ENCODE measurements around the gene CBY2.
"Not testable (repeated sequence)": the region's sequence is repeated elsewhere in the genome, so short reads cannot be mapped to it uniquely, and the experiment has no call there.

CBY2 gene

DNA sequence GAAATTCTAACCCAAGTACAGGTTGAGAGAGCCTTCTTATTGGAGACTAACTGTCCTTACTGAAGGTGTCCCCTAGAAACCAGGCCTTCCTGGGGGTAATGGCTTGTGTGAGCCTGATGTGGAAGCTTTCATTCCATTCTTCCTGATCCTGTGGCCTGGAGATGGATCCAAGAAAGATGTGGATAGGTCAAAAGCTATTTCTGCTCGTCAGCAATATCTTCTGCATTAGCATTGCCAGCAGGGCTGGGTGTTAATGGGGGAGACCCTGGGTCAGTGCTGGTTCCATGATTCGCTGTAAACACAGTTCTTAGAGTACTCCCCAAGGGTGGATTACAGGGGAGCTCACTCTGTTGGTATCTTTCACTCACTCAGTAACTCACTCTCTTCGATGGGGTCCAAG lies 42.9 kb downstream of the CBY2 start:
- DNase-seq: no peak
- no peak for TF ChIP-seq POLR2A (IDR thresholded peaks at IDR 0.05; ENCODE audit: low read length)
- TF ChIP-seq GATA1 (IDR thresholded peaks at IDR 0.05; ENCODE audit: low read depth, low read length): no peak

DNA sequence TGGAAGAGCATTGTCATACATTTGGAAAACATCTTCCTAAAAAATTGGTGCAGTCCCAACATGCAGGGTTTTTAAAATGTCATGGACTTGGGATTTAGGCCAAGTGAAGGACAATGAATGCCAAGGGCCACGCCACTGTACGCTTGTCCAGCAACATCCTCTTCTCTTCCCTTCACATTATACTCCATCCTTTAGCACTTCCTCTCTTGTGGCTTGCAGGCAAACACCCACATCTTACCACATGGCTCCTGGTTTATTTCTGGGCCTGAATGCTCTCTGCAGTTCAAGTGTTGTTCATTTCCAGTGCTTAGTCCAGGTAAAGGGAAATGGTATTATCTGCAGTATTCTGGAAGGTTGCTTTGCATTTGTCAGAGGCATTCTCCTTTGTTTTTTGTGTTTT lies 45.0 kb downstream of the CBY2 start:
- TF ChIP-seq GATA1 (IDR thresholded peaks at IDR 0.05; ENCODE audit: low read depth, low read length) (no peak), POLR2A (IDR thresholded peaks at IDR 0.05; ENCODE audit: low read length) (no peak)
- DNase-seq: no peak

DNA sequence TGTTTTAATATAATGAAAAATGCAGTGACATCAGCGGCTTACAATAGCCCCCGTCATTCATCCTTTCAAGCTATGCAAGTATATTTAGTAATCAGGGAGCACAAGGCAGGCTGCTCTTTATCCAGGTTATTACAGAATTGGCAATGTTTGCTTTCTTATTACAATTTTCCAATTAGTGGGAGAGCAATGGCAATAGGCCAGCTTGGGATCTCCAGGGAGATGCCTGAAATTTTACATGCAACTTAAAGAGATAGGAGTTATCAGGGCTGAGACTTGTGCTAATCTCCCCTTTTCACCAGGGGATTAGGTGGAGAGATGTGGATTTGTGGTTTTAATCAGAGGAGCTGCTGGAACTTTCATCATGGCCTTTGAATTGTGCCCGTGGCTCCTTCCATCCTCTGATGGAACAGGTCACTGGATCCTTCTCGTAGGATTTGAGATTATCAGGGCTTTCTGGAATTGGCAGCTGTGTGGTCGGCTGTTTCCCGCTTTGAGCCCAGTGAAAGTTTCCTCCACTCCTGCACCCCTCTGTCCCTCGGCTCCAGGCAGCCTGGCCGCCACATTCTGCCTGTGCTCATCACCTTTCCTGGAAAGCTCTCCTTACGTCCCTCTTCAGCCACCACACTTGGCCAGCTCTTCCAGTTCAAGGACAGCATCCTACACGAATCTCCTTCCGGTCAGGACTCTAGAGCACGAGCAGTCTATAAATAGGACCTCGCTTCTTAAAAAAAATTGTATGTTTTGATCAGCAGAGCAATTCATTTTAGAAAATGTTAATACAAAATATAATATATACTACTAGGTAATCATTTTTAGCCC lies 47.0 kb downstream of the CBY2 start:
- DNase-seq: no peak
- TF ChIP-seq GATA1 (IDR thresholded peaks at IDR 0.05; ENCODE audit: low read depth, low read length) (no peak), POLR2A (IDR thresholded peaks at IDR 0.05; ENCODE audit: low read length) (no peak)

DNA sequence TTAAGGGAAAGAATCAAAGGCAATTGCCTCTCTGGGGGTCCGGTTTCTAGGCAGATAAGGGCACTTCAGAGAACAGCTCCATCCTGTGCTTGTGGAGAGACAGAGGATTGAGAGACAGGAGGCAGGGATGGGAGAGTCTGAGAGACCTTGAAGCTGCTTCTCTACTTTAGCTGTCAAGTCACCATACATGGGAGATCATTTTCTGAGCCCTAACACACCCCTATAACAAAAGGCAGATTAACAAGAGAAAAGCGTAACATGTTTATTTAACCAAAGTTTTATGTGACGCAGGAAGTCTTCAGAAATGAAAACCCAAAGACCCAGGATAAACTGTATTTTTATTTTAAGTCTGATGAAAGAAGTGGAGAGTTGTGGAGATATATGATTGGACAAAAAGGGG lies 48.4 kb downstream of the CBY2 start:
- TF ChIP-seq POLR2A (IDR thresholded peaks at IDR 0.05; ENCODE audit: low read length) (no peak), GATA1 (IDR thresholded peaks at IDR 0.05; ENCODE audit: low read depth, low read length) (no peak)
- no peak for DNase-seq

DNA sequence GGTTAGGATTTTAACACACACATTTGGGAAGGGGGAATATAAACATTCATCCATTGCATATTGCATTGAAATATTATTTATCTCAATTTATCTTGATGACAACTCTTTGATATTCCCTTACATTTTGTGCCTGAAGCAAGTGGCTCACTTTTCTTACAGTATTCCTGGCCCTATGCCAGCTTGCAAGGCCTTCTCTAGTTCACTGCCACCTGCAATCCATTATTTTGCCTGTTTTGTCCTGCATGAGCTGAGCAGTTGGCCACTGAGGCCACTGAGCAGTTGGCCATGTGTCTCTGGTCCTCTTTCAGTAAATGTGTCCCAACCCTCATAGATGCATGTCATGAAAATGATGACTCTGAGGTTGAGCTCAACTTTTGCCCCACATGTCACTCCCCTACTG lies 49.8 kb downstream of the CBY2 start:
- DNase-seq: no peak
- no peak for TF ChIP-seq GATA1 (IDR thresholded peaks at IDR 0.05; ENCODE audit: low read depth, low read length)
- no peak for TF ChIP-seq POLR2A (IDR thresholded peaks at IDR 0.05; ENCODE audit: low read length)

DNA sequence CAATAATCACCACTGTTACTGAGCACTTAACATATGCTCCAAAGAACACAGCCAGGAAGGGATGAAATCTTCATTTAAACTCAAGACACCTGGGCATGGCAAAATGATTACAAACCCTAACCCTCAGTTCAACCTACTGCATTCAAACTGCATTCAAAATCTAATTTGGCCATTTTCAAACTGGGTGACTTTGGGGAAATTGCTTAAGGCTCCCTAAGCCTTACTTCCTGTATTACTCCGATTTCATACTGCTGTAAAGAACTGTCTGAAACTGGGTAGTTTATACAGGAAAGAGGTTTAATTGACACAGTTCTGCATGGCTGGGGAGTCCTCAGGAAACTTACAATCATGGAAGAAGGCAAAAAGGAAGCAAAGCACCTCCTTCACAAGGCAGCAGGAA lies 50.4 kb downstream of the CBY2 start:
- DNase-seq: no peak
- TF ChIP-seq GATA1 (IDR thresholded peaks at IDR 0.05; ENCODE audit: low read depth, low read length) (no peak), POLR2A (IDR thresholded peaks at IDR 0.05; ENCODE audit: low read length) (no peak)

DNA sequence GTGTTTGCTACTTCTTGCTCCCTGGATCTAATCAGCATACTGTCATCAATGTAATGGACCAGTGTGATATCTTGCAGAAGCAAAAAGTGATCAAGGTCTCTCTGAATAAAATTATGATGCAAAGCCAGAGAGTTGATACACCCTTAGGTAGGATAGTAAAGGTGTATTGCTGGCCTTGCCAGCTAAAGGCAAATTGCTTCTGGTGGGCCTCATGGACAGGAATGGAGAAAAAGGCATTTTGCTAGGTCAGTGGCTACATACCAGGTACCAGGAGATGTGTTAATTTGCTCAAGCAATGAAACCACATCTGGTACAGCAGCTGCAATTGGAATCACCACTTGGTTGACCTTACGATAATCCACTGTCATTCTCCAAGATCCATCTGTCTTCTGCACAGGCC lies 54.4 kb downstream of the CBY2 start:
- DNase-seq: not testable (repeated sequence)

DNA sequence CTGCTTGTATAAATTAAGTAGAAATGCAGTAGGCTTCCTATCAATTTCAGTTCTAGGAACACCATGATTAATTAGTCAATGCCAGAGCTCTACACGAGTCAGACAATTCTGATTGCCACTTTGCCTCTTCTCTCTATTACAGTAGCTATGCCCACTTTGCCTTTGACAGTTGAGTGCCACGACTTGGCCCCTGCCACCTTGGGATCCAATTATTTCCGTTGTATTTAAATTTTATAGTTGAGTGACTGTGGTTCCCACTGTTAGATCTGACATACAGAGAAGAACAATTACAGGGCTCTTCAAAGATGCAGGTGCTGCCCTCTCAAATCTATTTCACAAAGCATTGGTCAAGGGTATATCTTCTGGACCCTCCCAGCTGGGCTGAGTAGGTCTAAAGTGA lies 55.5 kb downstream of the CBY2 start:
- DNase-seq: not testable (repeated sequence)

DNA sequence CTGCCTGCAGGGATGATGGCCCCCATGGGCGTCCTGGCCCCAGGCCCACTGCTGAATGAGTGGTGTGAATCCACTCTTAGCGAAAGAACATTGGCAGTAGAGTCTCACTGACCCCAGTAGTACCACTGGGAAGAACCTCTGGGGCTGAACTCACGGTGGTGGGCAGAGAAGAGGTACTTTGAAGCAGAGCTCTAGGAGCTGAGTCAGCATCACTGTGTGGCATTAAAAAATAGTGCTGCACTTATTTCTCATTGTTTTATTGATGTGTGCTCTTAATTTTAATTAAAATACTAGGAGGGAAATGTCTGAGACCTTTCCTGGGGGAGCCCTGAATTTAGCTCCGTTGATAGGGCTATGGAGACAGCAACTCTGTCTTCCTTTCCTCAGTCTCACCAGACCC lies 61.3 kb downstream of the CBY2 start:
- TF ChIP-seq POLR2A (IDR thresholded peaks at IDR 0.05; ENCODE audit: low read length) (no peak), GATA1 (IDR thresholded peaks at IDR 0.05; ENCODE audit: low read depth, low read length) (no peak)
- no peak for DNase-seq

Data from erythroblast (primary cell).